ENCODE data around the gene AHDC1. TPM values are rescaled to one million over a fixed set of nuclear protein-coding genes. Genes with fewer than 3 reads are reported as not detected.

Gene AHDC1
- total RNA-seq, 1 experiment from 2014 or later, result 19.1 TPM

GRCh38 chr1:27576806-27577227 is 27.1 kb downstream of the AHDC1 start:
- no peak for DNase-seq (ENCODE audit: low read depth)

GRCh38 chr1:27575840-27576331 is 28.1 kb downstream of the AHDC1 start:
- DNase-seq (ENCODE audit: low read depth), result no peak

GRCh38 chr1:27574871-27575831 is 28.8 kb downstream of the AHDC1 start:
- DNase-seq (ENCODE audit: low read depth), result no peak

- no peak for DNase-seq (ENCODE audit: low read depth)
Measured at GRCh38 chr1:27574001-27574781, 29.8 kb downstream of the AHDC1 start.

- DNase-seq (ENCODE audit: low read depth), result no peak
Measured at GRCh38 chr1:27572679-27573426, 31.1 kb downstream of the AHDC1 start.

GRCh38 chr1:27572019-27572678 is 31.8 kb downstream of the AHDC1 start:
- no peak for DNase-seq (ENCODE audit: low read depth)

- DNase-seq (ENCODE audit: low read depth), result no peak
Measured at GRCh38 chr1:27571439-27572018, 32.4 kb downstream of the AHDC1 start.

GRCh38 chr1:27570784-27571183 is 33.2 kb downstream of the AHDC1 start:
- no peak for DNase-seq (ENCODE audit: low read depth)

- no peak for DNase-seq (ENCODE audit: low read depth)
Measured at GRCh38 chr1:27570356-27570755, 33.6 kb downstream of the AHDC1 start.

GRCh38 chr1:27569506-27570291 is 34.2 kb downstream of the AHDC1 start:
- no peak for DNase-seq (ENCODE audit: low read depth)

GRCh38 chr1:27569088-27569460 is 34.9 kb downstream of the AHDC1 start:
- DNase-seq (ENCODE audit: low read depth), result no peak

GRCh38 chr1:27568300-27569087 is 35.5 kb downstream of the AHDC1 start:
- DNase-seq (ENCODE audit: low read depth), result no peak

GRCh38 chr1:27567971-27568299 is 36.0 kb downstream of the AHDC1 start:
- DNase-seq (ENCODE audit: low read depth), result no peak

GRCh38 chr1:27567146-27567526 is 36.8 kb downstream of the AHDC1 start:
- DNase-seq (ENCODE audit: low read depth), result no peak

GRCh38 chr1:27566462-27567145 is 37.3 kb downstream of the AHDC1 start:
- DNase-seq (ENCODE audit: low read depth), result peak; percentile 36

- no peak for DNase-seq (ENCODE audit: low read depth)
Measured at GRCh38 chr1:27564710-27565649, 39.0 kb downstream of the AHDC1 start.

- peak; percentile 88 for DNase-seq (ENCODE audit: low read depth)
Measured at GRCh38 chr1:27563591-27564471, 40.1 kb downstream of the AHDC1 start.

Measured in M059J (cell line).